ENCODE results near the gene IKZF2.

The IKZF2 gene

DNA sequence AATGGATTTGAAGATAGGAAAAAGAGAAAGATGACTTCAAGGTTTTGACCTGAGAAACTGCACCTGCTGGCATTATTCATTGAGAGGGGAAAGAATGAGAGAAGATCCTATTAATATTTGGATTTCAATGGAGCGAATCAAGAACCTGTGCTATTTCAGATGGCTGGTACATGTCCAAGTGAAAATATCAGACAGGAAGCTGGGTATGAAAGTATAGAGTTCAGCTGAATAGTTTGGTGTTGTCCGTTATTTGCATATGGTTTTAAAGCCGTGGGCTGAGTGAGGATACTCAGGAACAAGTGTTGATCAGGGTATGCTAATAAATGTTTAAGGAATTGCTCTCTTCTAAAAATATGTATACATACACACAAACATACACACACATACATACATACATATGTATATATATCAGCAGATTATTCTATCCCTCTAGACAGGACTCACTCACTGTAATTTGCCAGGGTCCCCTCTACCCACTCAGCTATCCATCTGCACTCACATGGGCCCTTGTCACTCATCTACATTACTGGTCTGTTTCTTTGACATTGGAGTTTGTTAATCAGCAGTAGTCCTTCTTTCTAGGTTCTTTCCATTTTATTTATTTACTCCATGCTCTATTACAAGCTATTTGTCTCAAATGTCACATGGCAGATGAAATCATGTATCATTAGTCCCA, 33.9 kb upstream of the IKZF2 start:
- TF ChIP-seq ZFX (IDR thresholded peaks at IDR 0.05; ENCODE audit: borderline replicate concordance) = no peak
- TF ChIP-seq, protein P1, sequence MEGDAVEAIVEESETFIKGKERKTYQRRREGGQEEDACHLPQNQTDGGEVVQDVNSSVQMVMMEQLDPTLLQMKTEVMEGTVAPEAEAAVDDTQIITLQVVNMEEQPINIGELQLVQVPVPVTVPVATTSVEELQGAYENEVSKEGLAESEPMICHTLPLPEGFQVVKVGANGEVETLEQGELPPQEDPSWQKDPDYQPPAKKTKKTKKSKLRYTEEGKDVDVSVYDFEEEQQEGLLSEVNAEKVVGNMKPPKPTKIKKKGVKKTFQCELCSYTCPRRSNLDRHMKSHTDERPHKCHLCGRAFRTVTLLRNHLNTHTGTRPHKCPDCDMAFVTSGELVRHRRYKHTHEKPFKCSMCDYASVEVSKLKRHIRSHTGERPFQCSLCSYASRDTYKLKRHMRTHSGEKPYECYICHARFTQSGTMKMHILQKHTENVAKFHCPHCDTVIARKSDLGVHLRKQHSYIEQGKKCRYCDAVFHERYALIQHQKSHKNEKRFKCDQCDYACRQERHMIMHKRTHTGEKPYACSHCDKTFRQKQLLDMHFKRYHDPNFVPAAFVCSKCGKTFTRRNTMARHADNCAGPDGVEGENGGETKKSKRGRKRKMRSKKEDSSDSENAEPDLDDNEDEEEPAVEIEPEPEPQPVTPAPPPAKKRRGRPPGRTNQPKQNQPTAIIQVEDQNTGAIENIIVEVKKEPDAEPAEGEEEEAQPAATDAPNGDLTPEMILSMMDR (IDR thresholded peaks at IDR 0.05) = no peak
- H3K27ac ChIP-seq = no peak overlapping the region

DNA sequence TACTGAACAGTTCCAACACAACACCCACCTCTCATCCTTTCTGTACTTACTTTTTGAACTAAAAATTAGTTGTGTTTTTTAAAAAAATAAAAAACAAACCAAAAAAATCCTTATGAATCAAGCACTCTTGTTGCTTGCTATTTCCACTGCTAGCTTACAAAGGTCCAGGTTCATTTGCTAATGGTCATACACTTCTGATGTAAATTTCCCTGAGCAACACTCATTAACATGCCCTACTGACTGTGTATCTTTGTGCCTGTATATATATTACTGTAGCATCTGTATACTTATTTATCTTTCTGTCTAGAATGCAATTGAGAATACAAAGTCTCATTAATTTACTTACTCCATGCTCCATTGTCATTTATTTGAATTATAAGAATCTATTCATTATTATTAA, 30.3 kb upstream of the IKZF2 start:
- TF ChIP-seq, protein P1 (IDR thresholded peaks at IDR 0.05) = no peak
- no peak for TF ChIP-seq ZFX (IDR thresholded peaks at IDR 0.05; ENCODE audit: borderline replicate concordance)
- no peak overlapping the region for H3K27ac ChIP-seq

DNA sequence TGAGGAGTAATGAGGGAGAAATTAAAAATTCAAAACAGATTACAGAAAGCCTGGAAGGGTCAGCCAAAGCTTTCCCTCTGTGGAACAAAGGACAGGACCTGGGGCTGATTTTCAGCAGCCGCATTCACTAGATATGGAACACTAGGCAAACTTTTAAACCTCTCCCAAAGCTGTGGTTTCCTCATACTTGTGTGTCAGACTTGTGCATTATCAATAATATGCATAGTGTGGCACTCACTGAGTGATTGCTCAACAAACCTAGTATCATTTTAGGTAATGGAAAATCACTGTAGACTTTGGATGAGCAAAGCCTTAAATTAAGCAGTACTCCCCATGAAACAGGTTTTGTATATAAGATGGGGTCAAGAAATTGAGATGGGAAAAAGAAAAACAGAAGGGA, 26.3 kb upstream of the IKZF2 start:
- H3K27ac ChIP-seq = no peak overlapping the region
- TF ChIP-seq, protein P1 (IDR thresholded peaks at IDR 0.05) = no peak
- no peak for TF ChIP-seq ZFX (IDR thresholded peaks at IDR 0.05; ENCODE audit: borderline replicate concordance)

DNA sequence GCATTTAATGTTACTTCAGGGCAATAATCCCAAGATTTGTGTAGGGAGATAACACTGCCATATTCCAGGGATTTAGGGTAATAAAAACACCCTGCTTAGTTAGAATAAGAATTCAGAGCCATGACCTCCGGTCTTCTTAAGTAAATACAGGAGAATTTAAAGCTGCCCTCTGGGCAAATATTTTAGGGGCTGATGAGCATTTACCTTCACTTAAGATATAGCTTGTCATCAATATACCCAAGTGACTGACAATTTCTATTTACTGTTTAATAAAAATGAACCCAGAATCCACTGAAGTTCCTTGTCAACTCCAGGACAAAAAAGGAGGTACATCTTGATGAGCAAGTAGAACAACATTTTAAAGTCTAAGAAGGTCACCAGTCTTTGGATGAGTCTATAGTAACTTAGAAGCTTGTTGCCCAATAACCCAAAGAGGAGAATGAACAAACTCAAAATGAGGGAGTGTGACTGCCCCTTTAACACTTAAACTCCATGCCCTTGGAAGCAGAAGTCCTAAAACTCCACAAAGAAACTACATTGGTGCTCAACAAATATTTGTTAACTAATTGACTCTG, 24.3 kb upstream of the IKZF2 start:
- no peak overlapping the region for H3K27ac ChIP-seq
- TF ChIP-seq, protein P1 (IDR thresholded peaks at IDR 0.05) = no peak
- no peak for TF ChIP-seq ZFX (IDR thresholded peaks at IDR 0.05; ENCODE audit: borderline replicate concordance)

DNA sequence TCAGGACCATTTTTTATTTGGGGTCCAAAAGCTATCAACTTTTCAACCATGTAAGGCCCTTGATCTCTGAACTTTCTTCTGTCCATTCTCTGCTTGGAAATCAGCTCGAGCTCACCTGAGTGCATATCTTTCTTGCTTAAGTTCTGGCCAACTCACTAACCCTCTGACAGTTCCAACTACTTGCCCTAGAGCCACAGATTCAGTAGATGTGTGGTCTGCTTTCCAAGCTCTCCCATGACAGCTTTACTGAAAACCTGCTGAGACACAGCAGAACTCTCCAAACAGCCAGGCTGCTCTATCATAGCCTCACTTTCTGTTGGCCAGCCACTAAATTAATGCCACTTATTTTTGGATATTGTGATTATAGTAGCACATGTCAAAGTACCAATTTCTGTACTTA, 21.2 kb upstream of the IKZF2 start:
- H3K27ac ChIP-seq = no peak overlapping the region
- TF ChIP-seq, protein P1 (IDR thresholded peaks at IDR 0.05) = no peak
- no peak for TF ChIP-seq ZFX (IDR thresholded peaks at IDR 0.05; ENCODE audit: borderline replicate concordance)

DNA sequence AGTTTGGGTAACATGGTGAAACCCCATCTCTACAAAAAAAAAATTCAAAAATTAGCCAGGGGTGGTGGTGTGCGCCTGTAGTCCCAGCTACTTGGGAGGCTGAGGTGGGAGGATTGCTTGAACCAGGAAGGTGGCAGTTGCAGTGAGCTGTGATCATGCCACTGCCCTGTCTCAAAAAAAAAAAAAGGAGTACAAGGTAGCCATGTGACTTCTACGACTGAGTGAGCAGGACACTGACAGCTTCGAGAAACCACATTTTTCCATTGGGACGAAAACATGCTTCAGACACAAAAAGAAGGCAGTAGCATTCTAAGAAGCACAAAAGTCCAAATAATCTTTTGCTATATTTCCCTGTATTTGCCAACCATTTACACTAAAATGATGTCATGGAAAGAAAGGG, 19.7 kb upstream of the IKZF2 start:
- TF ChIP-seq, protein P1 (IDR thresholded peaks at IDR 0.05) = no peak
- TF ChIP-seq ZFX (IDR thresholded peaks at IDR 0.05; ENCODE audit: borderline replicate concordance) = no peak
- H3K27ac ChIP-seq = no peak overlapping the region

DNA sequence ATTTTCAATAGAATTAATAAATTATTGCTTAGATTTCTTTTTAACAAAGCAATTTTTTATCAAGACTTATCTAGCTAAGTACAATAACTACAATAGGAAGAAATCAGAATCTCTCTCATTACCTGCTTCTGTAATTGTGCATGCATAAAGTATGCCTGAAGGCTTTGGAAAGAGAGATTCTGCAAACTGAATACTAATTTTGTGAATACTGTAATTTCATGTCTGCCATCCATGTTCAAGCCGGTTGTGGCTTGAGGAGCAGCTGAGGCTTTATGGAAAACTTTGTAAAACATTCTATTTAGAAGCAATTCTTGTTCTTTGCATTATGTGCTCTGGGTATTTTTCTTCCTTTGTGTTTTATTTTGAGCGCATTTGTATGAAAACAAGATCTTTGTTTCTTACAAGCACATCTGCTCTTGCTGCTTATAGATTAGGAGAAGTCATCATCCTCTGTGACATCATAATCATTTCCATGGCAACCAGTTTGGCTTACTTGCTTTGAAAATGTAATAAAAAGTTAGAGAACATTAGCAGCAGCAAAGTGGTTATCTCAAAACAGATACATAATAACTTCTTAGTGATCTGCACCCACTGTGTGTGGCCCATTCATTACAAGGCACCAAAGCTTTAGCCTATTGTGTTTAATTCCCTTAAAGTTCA, 16.0 kb upstream of the IKZF2 start:
- TF ChIP-seq ZFX (IDR thresholded peaks at IDR 0.05; ENCODE audit: borderline replicate concordance) = no peak
- TF ChIP-seq, protein P1 (IDR thresholded peaks at IDR 0.05) = no peak
- H3K27ac ChIP-seq = no peak overlapping the region
